Neural crest cell (in vitro differentiated cells): Measurements from ENCODE around the gene ST7. TPM values are rescaled to one million over a fixed set of nuclear protein-coding genes. Genes with fewer than 3 reads are reported as not detected.
"Not testable (repeated sequence)": the region's sequence is repeated elsewhere in the genome, so short reads cannot be mapped to it uniquely, and the experiment has no call there.

ENCODE experiments used
- DNase-seq: peaks from one replicate; pipeline ENCODE4 v3.0.0; 2021; ENCODE audit warnings: low read depth, mixed read lengths, low spot score
- H3K27ac Mint-ChIP-seq: one replicate; pipeline ENCODE4 v1.8.0; 2021; ENCODE audit warnings: mild to moderate bottlenecking, mixed read lengths; ENCODE audit not compliant: unreplicated experiment
- H3K27me3 Mint-ChIP-seq: 2 replicates; pipeline ENCODE4 v1.8.0; 2021; ENCODE audit warnings: low read depth, mild to moderate bottlenecking, mixed read lengths
- H3K36me3 Mint-ChIP-seq: 2 replicates; pipeline ENCODE4 v1.8.0; 2021; ENCODE audit warnings: low read depth, mild to moderate bottlenecking, mixed read lengths
- H3K4me1 Mint-ChIP-seq: 2 replicates; pipeline ENCODE4 v1.8.0; 2021; ENCODE audit warnings: mixed read lengths
- H3K4me3 Mint-ChIP-seq: one replicate; pipeline ENCODE4 v1.8.0; 2021; ENCODE audit warnings: mild to moderate bottlenecking, mixed read lengths
- H3K9me3 Mint-ChIP-seq: 2 replicates; pipeline ENCODE4 v1.8.0; 2021; ENCODE audit warnings: mixed read lengths
- total RNA-seq: library from RNA; stranded (reverse); gene quantifications from 2 replicates; pipeline ENCODE4 v1.2.1, GENCODE V29; 2021
- TF ChIP-seq, protein P1 (sequence below): fragments of 200-600 bp; sonication (generic); conservative IDR thresholded peaks from 2 replicates; pipeline ENCODE4 v1.5.0; 2021; ENCODE audit warnings: antibody characterized with exemption, mild to moderate bottlenecking

ST7 gene
- total RNA-seq, 1 donor from 2014 or later, result 22.4 TPM

DNA sequence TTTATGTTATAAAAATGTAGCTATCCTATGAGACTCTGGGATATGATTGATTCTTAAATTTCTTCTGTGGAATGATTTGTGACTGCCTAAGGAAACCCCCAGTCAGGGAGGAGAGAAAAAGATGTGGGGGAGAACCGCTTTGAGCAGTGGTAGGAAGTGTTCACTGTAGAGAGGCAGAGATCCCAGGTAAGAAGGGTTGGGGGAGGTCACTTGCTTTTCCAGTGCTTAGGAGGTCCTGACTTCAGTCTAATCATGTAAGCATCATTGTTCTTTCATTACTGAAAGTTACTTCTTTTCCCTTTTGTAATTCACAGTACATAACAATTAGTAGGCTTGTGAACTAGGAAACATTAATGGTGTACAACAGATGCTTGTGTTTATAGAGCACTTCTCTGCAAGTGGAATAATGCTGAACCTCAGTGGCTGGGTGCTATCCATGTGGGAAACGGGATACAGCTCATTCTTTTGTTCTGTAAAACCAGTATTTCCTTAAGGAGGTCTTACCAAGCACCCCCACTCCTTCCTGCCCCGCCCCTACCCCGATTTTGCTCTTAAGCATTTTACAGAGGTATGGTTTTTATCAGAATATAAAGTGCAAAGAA lies 165.4 kb downstream of the ST7 start:
- no peaks in the 10 kb centered on the region for H3K36me3 Mint-ChIP-seq
- H3K27me3 Mint-ChIP-seq, result no peaks in the 10 kb centered on the region
- peaks cover 7% of the 10 kb centered on the region for H3K4me1 Mint-ChIP-seq
- TF ChIP-seq, protein P1, sequence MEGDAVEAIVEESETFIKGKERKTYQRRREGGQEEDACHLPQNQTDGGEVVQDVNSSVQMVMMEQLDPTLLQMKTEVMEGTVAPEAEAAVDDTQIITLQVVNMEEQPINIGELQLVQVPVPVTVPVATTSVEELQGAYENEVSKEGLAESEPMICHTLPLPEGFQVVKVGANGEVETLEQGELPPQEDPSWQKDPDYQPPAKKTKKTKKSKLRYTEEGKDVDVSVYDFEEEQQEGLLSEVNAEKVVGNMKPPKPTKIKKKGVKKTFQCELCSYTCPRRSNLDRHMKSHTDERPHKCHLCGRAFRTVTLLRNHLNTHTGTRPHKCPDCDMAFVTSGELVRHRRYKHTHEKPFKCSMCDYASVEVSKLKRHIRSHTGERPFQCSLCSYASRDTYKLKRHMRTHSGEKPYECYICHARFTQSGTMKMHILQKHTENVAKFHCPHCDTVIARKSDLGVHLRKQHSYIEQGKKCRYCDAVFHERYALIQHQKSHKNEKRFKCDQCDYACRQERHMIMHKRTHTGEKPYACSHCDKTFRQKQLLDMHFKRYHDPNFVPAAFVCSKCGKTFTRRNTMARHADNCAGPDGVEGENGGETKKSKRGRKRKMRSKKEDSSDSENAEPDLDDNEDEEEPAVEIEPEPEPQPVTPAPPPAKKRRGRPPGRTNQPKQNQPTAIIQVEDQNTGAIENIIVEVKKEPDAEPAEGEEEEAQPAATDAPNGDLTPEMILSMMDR, result no peak
- DNase-seq, result no peak
- no peak overlapping the region for H3K4me3 Mint-ChIP-seq
- H3K27ac Mint-ChIP-seq, result no peak overlapping the region
- H3K9me3 Mint-ChIP-seq, result no peaks in the 10 kb centered on the region

DNA sequence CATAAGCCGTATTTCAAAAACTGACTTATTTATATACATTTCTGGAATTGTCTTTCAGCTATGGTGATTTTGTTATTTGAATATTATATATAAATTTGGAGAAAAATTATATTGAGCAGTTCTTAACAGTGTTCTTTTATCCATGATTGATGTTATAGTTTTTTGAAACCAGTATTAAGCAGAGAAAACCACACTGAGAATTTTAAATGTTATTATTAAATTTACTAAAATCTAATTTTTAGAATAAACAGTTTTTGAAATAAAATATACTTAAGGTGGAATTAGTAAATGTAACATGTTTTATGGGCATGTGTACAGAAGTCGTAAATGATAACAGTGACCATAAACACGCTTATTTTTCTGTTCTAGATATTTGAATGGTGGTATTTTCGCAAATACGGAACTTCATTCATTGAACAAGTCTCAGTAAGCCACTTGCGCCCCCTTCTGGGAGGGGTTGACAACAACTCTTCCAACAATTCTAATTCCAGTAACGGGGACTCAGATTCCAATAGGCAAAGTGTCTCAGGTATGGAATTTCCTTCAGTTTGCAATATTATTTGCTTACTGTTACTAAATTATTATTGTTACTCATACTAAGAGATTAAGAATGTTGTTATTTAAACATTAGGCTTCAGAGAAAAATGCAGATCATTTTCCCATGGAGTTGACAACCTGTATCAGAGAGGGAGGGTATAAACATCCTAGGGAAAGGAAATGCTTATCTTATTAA lies 166.1 kb downstream of the ST7 start:
- H3K4me3 Mint-ChIP-seq, result no peak overlapping the region

DNA sequence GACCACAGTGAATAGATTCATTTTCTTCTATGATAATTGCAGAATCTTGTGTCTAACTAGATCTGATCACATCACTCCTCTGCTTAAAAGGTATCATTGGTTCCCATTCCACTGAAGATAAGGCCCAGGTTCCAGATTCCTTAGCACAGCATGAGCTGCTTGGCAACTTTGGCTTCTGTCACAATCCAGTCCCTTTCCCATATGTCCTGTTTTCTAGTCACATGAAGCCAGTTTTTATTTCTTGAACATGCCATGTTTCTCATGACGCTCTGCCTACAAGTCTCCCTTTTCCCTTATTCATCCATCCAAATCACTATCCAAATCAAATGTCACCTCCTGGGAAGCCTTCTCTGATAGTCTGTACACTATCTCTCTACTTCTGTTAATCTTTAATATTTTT lies 167.0 kb downstream of the ST7 start:
- H3K36me3 Mint-ChIP-seq, H3K4me3 Mint-ChIP-seq, H3K27me3 Mint-ChIP-seq, H3K9me3 Mint-ChIP-seq, DNase-seq, H3K27ac Mint-ChIP-seq: not testable (repeated sequence)
- peaks cover 10% of the 10 kb centered on the region for H3K4me1 Mint-ChIP-seq

More for the DNA sequence above, 166.1 kb downstream of the ST7 start:
- TF ChIP-seq, protein P1, result peak; percentile 96
- Mint-ChIP-seq H3K27ac (no peak overlapping the region), H3K4me1 (peaks cover 7% of the 10 kb centered on the region), H3K9me3 (no peaks in the 10 kb centered on the region), H3K36me3 (no peaks in the 10 kb centered on the region), H3K27me3 (no peaks in the 10 kb centered on the region)
- peak; percentile 89 for DNase-seq

DNA sequence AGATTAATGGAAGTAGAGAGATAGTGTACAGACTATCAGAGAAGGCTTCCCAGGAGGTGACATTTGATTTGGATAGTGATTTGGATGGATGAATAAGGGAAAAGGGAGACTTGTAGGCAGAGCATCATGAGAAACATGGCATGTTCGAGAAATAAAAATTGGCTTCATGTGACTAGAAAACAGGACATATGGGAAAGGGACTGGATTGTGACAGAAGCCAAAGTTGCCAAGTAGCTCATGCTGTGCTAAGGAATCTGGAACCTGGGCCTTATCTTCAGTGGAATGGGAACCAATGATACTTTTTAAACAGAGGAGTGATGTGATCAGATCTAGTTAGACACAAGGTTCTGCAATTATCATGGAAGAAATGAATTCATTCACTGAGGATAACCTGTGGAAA lies 168.7 kb downstream of the ST7 start:
- DNase-seq, H3K36me3 Mint-ChIP-seq, H3K4me3 Mint-ChIP-seq, H3K27ac Mint-ChIP-seq, H3K9me3 Mint-ChIP-seq, H3K27me3 Mint-ChIP-seq: not testable (repeated sequence)
- peaks cover 10% of the 10 kb centered on the region for H3K4me1 Mint-ChIP-seq

DNA sequence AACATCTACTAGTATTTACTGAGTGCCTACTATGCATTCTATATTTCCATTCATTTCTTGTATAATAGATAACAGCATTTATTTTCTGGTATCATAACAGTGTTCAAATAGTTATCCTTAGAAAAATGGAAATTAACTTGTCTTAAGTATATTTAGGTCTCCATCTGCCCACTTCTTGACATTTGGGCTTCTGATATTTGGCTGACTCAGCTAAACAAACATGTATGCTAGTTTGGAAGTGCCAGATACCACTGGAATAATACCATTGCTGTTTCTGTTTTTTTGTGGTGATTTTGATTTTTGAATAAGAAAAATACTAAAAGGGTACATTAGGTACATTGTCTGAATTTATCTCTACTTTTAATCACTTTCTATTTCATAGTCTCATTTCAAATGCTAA lies 169.2 kb downstream of the ST7 start:
- TF ChIP-seq, protein P1, result no peak
- no peak overlapping the region for H3K4me3 Mint-ChIP-seq
- H3K27ac Mint-ChIP-seq, result no peak overlapping the region
- peaks cover 10% of the 10 kb centered on the region for H3K4me1 Mint-ChIP-seq
- DNase-seq, result no peak
- H3K9me3 Mint-ChIP-seq, result no peaks in the 10 kb centered on the region
- no peaks in the 10 kb centered on the region for H3K27me3 Mint-ChIP-seq
- no peaks in the 10 kb centered on the region for H3K36me3 Mint-ChIP-seq

DNA sequence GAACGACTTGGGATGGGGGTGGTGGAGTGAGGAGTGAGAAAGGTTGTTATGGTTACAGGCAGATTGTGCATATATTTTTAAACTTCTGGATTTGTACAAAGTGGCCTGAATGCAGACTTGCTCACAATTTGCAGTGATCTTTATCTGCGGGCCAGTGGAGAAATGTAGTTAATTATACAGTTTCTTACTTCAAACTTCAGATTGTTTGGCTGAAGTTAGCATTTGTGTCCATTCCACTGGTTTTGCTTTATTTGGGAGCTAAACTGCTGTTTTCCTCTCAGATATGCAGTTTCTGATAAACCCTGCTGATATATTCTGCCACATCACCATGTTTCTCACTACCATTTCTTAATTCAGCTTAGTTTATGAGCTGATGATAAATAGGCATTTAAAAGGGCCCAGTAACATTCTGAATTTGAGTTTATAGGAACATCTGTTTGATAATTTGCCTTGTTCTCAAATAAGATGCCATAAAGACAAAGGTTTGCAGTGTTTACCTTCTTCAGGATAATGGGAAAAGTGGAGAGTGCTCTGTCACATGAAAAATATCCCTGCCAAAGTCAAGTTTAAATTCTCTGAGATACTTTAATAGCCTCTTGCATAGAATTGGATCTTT lies 170.1 kb downstream of the ST7 start:
- Mint-ChIP-seq H3K27ac (no peak overlapping the region), H3K27me3 (no peaks in the 10 kb centered on the region), H3K9me3 (no peaks in the 10 kb centered on the region), H3K4me1 (peaks cover 10% of the 10 kb centered on the region), H3K36me3 (no peaks in the 10 kb centered on the region), H3K4me3 (no peak overlapping the region)
- TF ChIP-seq, protein P1, result no peak
- no peak for DNase-seq
